ENCODE measurements around the gene GAK. TPM values are rescaled to one million over a fixed set of nuclear protein-coding genes. Genes with fewer than 3 reads are reported as not detected.

GAK gene
- total RNA-seq, 1 donor from 2014 or later = 19.8 TPM

DNA sequence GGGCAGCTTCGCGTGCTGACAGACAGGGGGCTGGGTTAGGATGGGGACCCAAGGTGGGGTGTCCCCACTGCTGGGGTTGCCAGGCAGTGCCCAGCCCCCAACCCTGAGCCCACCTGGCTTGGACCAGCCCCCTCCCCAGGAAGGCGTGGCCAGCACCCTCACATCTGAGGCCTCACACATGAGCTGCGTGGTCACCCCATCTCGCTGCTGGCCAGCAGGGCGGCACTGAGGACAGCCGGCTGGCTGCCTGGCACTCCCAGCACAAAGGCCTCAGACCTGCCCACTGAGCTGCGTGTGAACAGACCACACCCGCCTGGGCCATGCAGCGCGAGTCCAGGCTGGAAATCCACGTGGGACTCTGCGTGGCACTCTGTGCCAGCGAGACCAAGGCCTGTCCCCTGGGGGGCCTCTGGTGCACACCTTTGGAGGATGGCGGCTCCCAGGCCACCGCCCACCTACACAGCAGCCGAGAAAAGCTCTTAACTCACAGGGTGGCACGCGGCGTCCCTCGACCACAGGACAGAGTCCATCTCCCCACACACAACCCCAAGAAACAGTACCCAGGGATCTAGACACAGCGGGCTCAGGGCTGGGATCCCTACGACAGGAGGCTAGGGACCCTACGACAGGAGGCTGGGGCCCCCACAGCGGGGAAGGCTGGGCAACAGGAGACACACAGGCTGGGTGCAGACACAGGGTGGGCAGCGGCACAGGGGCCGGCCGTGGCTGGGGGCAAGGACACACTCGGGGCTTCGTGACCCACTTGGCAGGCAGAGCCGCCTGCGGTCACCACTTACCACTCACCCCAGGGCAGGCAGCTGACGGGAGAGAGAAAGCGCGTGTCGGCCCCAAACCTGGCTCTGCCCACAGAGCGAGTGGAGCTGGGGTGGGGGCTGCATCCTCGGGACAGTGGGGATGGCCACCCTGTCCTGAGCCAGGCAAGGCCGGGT, 31.4 kb upstream of the GAK start:
- Histone ChIP-seq H3K4me3 (ENCODE audit: low read length in 3 of 3) (no peak overlapping the region), H3K9me3 (ENCODE audit: control insufficient read depth in 3 of 3, low read length in 3 of 3) (no peaks in the 10 kb centered on the region), H3K4me1 (ENCODE audit: control insufficient read depth in 3 of 3, insufficient read depth in 3 of 3, low read length in 3 of 3) (no peaks in the 10 kb centered on the region), H3K27ac (ENCODE audit: low read depth, low read length) (no peak overlapping the region), H3K27me3 (ENCODE audit: control insufficient read depth in 3 of 3, insufficient read depth in 3 of 3, low read length in 3 of 3) (peaks cover 0 to 8% (median 7%) of the 10 kb centered on the region in 3 donors), H3K9ac (ENCODE audit: low read depth in 1 of 3, low read length in 3 of 3) (no peak overlapping the region), H3K36me3 (ENCODE audit: control insufficient read depth in 3 of 3, insufficient read depth in 3 of 3, low read length in 3 of 3) (peaks cover 5 to 14% (median 10%) of the 10 kb centered on the region in 3 donors)

DNA sequence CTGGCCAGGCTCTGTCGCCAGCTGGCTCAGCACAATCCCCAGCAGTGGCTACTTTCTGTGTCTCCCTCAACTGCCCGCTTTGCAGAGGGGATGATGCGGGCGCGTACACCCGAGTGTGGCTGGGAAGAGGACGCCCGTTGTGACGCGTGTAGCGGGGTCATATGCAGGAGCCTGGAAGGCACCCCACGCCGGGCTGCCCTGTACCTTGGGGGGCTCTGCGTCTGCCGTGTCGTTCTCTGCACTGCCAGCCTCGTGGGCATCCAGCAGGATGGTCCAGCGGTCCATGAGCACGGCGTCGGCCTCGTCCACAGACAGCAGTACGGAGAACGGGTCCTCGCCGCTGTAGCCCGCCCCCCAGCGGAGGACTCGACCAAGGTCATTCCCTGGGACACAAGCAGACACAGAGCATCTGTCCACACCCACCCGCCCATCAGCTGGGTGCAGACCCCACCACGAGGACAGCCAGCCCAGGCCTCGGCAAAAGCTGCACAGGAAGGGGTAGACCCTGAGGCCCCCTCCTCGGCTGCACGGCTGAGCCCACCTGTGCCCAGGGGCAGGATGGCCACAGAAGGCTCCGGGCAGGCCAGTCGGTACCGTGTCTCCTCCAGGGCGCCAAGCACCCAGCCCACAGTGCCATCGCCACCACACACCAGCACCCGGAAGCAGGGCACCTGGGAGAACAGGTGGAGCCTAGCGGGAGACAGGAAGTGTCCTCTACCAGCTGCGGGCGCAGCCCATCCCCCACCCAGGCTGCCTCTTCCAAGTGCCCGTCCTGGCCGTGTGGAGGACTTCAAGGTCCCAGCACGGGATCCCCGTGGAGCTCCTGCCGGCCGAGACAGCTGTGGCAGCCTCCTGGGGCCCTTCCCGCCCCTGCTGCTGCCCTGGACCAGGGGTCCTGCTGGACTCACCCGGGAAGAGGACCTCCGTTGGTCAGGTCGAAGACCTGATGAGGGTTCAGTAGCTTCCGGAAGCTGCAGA, 30.4 kb upstream of the GAK start:
- no peaks in the 10 kb centered on the region for H3K4me1 ChIP-seq (ENCODE audit: control insufficient read depth in 3 of 3, insufficient read depth in 3 of 3, low read length in 3 of 3)
- no peaks in the 10 kb centered on the region for H3K9me3 ChIP-seq (ENCODE audit: control insufficient read depth in 3 of 3, low read length in 3 of 3)
- no peak overlapping the region for H3K27ac ChIP-seq (ENCODE audit: low read depth, low read length)
- H3K27me3 ChIP-seq (ENCODE audit: control insufficient read depth in 3 of 3, insufficient read depth in 3 of 3, low read length in 3 of 3) = no peaks in the 10 kb centered on the region
- H3K4me3 ChIP-seq (ENCODE audit: low read length in 3 of 3) = no peak overlapping the region
- peaks cover 10 to 18% (median 16%) of the 10 kb centered on the region in 3 donors for H3K36me3 ChIP-seq (ENCODE audit: control insufficient read depth in 3 of 3, insufficient read depth in 3 of 3, low read length in 3 of 3)
- no peak overlapping the region for H3K9ac ChIP-seq (ENCODE audit: low read depth in 1 of 3, low read length in 3 of 3)

DNA sequence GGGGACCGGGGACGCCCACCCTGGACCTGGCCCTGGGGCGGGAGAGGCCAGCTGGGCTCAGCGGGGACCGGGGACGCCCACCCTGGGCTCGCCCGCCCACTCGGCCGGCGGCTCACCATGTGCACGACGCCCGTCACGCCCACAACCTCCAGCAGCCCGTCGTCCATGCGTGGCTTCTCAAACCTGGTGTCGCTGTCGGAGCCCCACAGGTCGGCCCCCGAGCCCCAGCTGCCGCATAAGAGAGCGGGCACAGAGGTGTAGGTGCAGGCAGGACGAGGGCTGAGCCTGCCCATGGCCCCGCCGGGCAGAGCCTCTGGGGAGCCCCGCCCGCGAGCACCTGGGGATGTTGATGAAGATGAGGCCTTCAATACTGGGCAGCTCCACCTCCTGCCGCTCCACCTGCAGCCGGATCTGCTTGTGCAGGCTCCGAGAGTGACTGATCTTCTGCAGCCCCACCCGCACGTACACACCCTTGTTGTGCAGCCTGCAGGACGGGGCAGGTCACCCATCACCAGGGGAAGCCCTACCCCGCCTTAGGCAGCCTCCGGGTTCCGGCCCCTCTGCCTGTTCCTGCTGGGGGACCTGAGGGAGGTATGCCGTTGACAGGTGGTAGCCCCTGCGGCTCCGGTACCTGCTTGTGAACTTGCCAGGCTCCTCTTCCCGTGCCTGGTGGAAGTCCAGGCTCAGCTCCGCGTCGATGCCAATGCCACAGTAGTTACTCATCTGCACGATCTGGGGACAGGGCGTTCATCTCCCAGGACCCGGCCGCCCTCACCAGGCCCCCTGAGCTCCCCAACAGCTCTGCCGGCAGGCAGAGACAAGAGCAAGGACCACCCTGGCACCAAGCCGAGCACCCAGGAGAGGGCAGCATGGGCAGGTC, 29.5 kb upstream of the GAK start:
- Histone ChIP-seq H3K4me3 (ENCODE audit: low read length in 3 of 3) (no peak overlapping the region), H3K27me3 (ENCODE audit: control insufficient read depth in 3 of 3, insufficient read depth in 3 of 3, low read length in 3 of 3) (no peaks in the 10 kb centered on the region), H3K9ac (ENCODE audit: low read depth in 1 of 3, low read length in 3 of 3) (no peak overlapping the region), H3K36me3 (ENCODE audit: control insufficient read depth in 3 of 3, insufficient read depth in 3 of 3, low read length in 3 of 3) (peaks cover 10 to 18% (median 18%) of the 10 kb centered on the region in 3 donors), H3K9me3 (ENCODE audit: control insufficient read depth in 3 of 3, low read length in 3 of 3) (no peaks in the 10 kb centered on the region), H3K27ac (ENCODE audit: low read depth, low read length) (no peak overlapping the region), H3K4me1 (ENCODE audit: control insufficient read depth in 3 of 3, insufficient read depth in 3 of 3, low read length in 3 of 3) (no peaks in the 10 kb centered on the region)

DNA sequence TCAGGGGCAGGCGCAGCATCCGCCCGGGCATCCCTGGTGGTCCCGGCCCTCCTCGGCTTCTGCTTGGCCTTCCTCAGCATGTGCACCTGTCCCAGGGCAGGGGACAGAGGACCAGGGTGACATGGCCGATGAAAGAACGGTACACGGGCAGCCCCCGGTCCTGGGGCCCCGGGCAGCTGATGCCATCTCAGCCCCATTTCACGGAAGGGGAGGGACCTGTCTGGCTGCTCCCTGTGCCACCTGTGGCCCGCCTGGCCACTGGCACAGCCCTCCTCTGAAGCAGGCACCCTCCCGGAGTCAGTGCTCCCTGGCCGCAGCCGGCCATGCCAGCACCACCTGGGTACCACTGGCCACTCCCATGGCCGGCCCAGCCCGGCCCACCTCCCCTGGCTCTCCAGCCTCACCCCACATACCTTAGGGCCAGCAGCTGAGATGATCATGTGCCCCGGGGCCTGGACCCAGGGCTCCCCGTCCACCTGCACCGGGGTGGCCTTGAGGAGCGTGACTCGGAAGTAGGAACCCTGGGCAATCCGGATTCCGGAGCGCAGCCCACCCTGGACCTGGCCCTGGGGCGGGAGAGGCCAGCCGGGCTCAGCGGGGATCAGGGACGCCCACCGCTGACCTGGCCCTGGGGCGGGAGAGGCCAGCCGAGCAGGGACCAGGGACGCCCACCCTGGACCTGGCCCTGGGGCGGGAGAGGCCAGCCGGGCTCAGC, 28.7 kb upstream of the GAK start:
- H3K27me3 ChIP-seq (ENCODE audit: control insufficient read depth in 3 of 3, insufficient read depth in 3 of 3, low read length in 3 of 3) = no peaks in the 10 kb centered on the region
- no peak overlapping the region for H3K9ac ChIP-seq (ENCODE audit: low read depth in 1 of 3, low read length in 3 of 3)
- no peaks in the 10 kb centered on the region for H3K4me1 ChIP-seq (ENCODE audit: control insufficient read depth in 3 of 3, insufficient read depth in 3 of 3, low read length in 3 of 3)
- H3K4me3 ChIP-seq (ENCODE audit: low read length in 3 of 3) = no peak overlapping the region
- no peak overlapping the region for H3K27ac ChIP-seq (ENCODE audit: low read depth, low read length)
- H3K9me3 ChIP-seq (ENCODE audit: control insufficient read depth in 3 of 3, low read length in 3 of 3) = no peaks in the 10 kb centered on the region
- peaks cover 10 to 17% (median 12%) of the 10 kb centered on the region in 3 donors for H3K36me3 ChIP-seq (ENCODE audit: control insufficient read depth in 3 of 3, insufficient read depth in 3 of 3, low read length in 3 of 3)

DNA sequence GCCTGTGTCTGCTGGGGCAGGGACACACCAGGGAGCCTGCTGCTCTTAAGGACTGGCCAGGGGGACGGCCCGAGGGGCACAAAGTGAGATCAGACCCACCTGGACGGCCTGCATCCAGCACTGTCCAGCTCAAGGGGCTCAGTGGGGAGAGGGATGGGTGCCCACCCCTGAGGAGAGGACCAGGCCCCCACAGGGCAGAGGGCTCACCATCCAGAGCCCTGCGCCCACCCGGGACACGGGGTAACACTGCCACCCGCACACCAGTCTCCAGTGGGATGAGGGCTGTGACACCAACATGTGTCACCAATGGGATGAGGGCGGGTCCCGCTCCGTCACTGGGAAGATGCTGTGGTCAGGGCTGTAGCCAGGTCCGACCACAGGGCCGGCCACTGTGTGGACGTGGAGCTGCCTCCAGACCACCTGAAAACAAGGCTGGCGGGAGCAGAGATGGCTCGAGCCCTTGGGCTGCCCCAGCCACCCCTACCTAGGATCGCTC, 28.1 kb upstream of the GAK start:
- no peaks in the 10 kb centered on the region for H3K9me3 ChIP-seq (ENCODE audit: control insufficient read depth in 3 of 3, low read length in 3 of 3)
- no peak overlapping the region for H3K9ac ChIP-seq (ENCODE audit: low read depth in 1 of 3, low read length in 3 of 3)
- peaks cover 12 to 18% (median 15%) of the 10 kb centered on the region in 3 donors for H3K36me3 ChIP-seq (ENCODE audit: control insufficient read depth in 3 of 3, insufficient read depth in 3 of 3, low read length in 3 of 3)
- H3K4me1 ChIP-seq (ENCODE audit: control insufficient read depth in 3 of 3, insufficient read depth in 3 of 3, low read length in 3 of 3) = no peaks in the 10 kb centered on the region
- H3K4me3 ChIP-seq (ENCODE audit: low read length in 3 of 3) = no peak overlapping the region
- H3K27ac ChIP-seq (ENCODE audit: low read depth, low read length) = no peak overlapping the region
- H3K27me3 ChIP-seq (ENCODE audit: control insufficient read depth in 3 of 3, insufficient read depth in 3 of 3, low read length in 3 of 3) = no peaks in the 10 kb centered on the region

DNA sequence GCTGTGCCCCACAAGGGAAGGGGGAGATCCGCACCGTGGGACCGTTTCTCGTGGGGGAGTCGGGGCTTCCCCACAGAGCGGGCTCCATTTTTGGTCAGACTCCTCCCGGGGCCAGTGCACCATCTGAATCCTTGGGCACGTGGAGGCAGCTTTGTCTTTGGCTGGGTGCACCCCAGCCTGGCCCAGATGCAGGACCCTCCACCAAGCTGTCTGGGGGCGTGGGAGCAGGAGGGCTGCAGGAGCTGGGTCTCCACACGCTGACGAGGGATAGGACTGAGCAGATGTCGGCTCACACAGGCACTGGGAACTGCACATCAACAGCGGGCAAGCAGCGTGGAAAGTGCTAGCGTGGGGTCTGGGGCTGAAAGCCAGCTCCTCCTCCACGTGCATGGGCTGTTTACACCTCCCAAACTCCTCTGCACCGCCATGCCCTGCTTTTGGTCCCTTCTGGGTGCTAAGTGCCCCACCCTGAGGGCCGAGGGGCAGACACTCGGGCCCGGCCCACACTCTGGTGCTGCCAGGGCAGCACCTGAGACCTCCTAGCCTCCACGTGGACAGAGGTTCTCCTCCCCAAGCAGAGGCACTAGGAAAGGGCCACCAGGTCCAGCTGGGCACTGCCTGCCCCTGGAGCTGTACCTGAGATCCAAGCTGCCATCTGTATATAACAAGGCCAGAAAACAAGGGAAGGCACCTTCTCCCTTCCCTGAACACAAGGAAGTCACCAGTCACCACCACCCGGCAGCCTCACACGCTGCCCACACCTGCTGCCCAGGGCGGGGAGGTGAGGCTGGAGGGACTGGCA, 27.4 kb upstream of the GAK start:
- no peaks in the 10 kb centered on the region for H3K9me3 ChIP-seq (ENCODE audit: control insufficient read depth in 3 of 3, low read length in 3 of 3)
- peaks cover 13 to 16% (median 15%) of the 10 kb centered on the region in 3 donors for H3K36me3 ChIP-seq (ENCODE audit: control insufficient read depth in 3 of 3, insufficient read depth in 3 of 3, low read length in 3 of 3)
- no peak overlapping the region for H3K27ac ChIP-seq (ENCODE audit: low read depth, low read length)
- no peak overlapping the region for H3K4me3 ChIP-seq (ENCODE audit: low read length in 3 of 3)
- no peaks in the 10 kb centered on the region for H3K4me1 ChIP-seq (ENCODE audit: control insufficient read depth in 3 of 3, insufficient read depth in 3 of 3, low read length in 3 of 3)
- H3K27me3 ChIP-seq (ENCODE audit: control insufficient read depth in 3 of 3, insufficient read depth in 3 of 3, low read length in 3 of 3) = no peaks in the 10 kb centered on the region
- H3K9ac ChIP-seq (ENCODE audit: low read depth in 1 of 3, low read length in 3 of 3) = no peak overlapping the region

DNA sequence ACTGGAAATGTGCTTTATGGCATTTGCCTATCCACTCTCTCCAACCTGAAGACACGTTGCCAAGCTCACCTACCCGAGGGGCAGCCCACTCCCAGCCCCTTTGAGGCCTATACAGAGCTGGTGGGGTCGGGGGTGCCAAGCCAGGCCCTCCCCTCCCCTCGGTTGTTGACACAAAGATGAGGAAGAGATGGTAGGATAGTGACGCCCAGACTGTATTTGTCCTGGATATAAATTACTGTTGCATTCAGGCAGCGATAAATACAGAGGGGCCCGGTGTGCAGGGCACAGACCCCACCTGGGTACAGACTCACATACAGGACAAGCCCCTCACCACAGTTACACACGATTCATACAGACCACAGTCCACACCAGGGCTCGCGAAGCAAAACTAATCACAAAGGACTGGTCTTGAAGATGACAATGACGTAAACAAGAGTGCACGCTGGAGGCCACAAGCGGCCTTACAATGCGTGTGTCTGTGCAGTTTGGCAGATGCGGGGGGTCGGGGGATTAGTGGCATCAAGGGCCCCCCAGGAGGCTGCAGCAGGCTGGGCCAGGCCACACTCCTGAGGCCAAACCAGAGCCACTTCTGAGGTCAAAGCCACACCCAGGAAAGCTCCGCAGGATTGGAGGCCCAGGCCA, 26.7 kb upstream of the GAK start:
- Histone ChIP-seq H3K9me3 (ENCODE audit: control insufficient read depth in 3 of 3, low read length in 3 of 3) (no peaks in the 10 kb centered on the region), H3K27me3 (ENCODE audit: control insufficient read depth in 3 of 3, insufficient read depth in 3 of 3, low read length in 3 of 3) (no peaks in the 10 kb centered on the region), H3K4me1 (ENCODE audit: control insufficient read depth in 3 of 3, insufficient read depth in 3 of 3, low read length in 3 of 3) (no peaks in the 10 kb centered on the region), H3K4me3 (ENCODE audit: low read length in 3 of 3) (no peak overlapping the region), H3K9ac (ENCODE audit: low read depth in 1 of 3, low read length in 3 of 3) (no peak overlapping the region), H3K36me3 (ENCODE audit: control insufficient read depth in 3 of 3, insufficient read depth in 3 of 3, low read length in 3 of 3) (peaks cover 15 to 19% (median 18%) of the 10 kb centered on the region in 3 donors), H3K27ac (ENCODE audit: low read depth, low read length) (no peak overlapping the region)

DNA sequence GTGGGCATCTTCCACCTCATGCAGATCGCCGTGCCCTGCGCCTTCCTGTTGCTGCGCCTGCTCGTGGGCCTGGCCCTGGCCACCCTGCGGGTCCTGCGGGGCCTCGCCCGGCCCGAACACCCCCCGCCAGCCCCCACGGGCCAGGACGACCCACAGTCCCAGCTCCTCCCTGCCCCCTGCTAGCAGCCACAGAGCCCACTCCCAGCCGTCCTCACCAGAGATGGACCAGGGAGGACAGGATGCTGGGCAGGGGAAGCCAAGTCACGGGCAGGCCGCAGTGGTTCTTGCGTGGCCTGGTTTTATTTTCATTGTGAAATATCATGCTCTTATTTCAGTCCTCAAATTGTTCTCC, 26.2 kb upstream of the GAK start:
- Histone ChIP-seq H3K27me3 (ENCODE audit: control insufficient read depth in 3 of 3, insufficient read depth in 3 of 3, low read length in 3 of 3) (no peaks in the 10 kb centered on the region), H3K9ac (ENCODE audit: low read depth in 1 of 3, low read length in 3 of 3) (no peak overlapping the region), H3K27ac (ENCODE audit: low read depth, low read length) (no peak overlapping the region), H3K9me3 (ENCODE audit: control insufficient read depth in 3 of 3, low read length in 3 of 3) (no peaks in the 10 kb centered on the region), H3K36me3 (ENCODE audit: control insufficient read depth in 3 of 3, insufficient read depth in 3 of 3, low read length in 3 of 3) (peaks cover 17 to 23% (median 22%) of the 10 kb centered on the region in 3 donors), H3K4me1 (ENCODE audit: control insufficient read depth in 3 of 3, insufficient read depth in 3 of 3, low read length in 3 of 3) (no peaks in the 10 kb centered on the region), H3K4me3 (ENCODE audit: low read length in 3 of 3) (no peak overlapping the region)
